Stimulated activated memory B cell treated with anti-CD40 and anti-IgM and Interleukin-4, amounts not matched to agents 10 μg/mL and 1 μg/mL and 100 μg/mL, for 72 hours (primary cell): ENCODE results near the gene MYBPHL.

Source experiments
- ATAC-seq: fragments of 150-1000 bp; cut with Tn5 transposase; 2 replicates; pipeline ENCODE4 v1.10.0; 2021
- H3K27ac Mint-ChIP-seq: one replicate; pipeline ENCODE4 v1.8.0; 2022; ENCODE audit warnings: mild to moderate bottlenecking, mixed read lengths
- H3K27me3 Mint-ChIP-seq: one replicate; pipeline ENCODE4 v1.8.0; 2022; ENCODE audit warnings: mixed read lengths
- H3K36me3 Mint-ChIP-seq: one replicate; pipeline ENCODE4 v1.8.0; 2022; ENCODE audit warnings: mixed read lengths
- H3K4me1 Mint-ChIP-seq: one replicate; pipeline ENCODE4 v1.8.0; 2022; ENCODE audit warnings: mixed read lengths
- H3K4me3 Mint-ChIP-seq: one replicate; pipeline ENCODE4 v1.8.0; 2022; ENCODE audit warnings: mild to moderate bottlenecking, moderate library complexity, mixed read lengths
- H3K9me3 Mint-ChIP-seq: one replicate; pipeline ENCODE4 v1.8.0; 2022; ENCODE audit warnings: mixed read lengths

Gene MYBPHL

GRCh38 chr1:109277434-109278204 is 29.2 kb downstream of the MYBPHL start:
- H3K36me3 Mint-ChIP-seq: no peaks in the 10 kb centered on the region
- H3K4me3 Mint-ChIP-seq: no peak overlapping the region
- H3K9me3 Mint-ChIP-seq: no peaks in the 10 kb centered on the region
- peak; percentile 69 for ATAC-seq
- peaks cover 6% of the 10 kb centered on the region for H3K4me1 Mint-ChIP-seq
- no peak overlapping the region for H3K27ac Mint-ChIP-seq
- peaks cover 27% of the 10 kb centered on the region for H3K27me3 Mint-ChIP-seq

GRCh38 chr1:109275706-109276345 is 31.0 kb downstream of the MYBPHL start:
- no peaks in the 10 kb centered on the region for H3K36me3 Mint-ChIP-seq
- ATAC-seq: no peak
- H3K4me3 Mint-ChIP-seq: no peak overlapping the region
- H3K4me1 Mint-ChIP-seq: peaks cover 6% of the 10 kb centered on the region
- H3K27me3 Mint-ChIP-seq: peaks cover 31% of the 10 kb centered on the region
- no peak overlapping the region for H3K27ac Mint-ChIP-seq
- H3K9me3 Mint-ChIP-seq: no peaks in the 10 kb centered on the region

GRCh38 chr1:109274533-109275476 is 32.0 kb downstream of the MYBPHL start:
- Mint-ChIP-seq H3K4me3 (no peak overlapping the region), H3K27ac (no peak overlapping the region), H3K27me3 (peaks cover 31% of the 10 kb centered on the region), H3K9me3 (no peaks in the 10 kb centered on the region), H3K4me1 (peaks cover 6% of the 10 kb centered on the region), H3K36me3 (no peaks in the 10 kb centered on the region)
- no peak for ATAC-seq

- Mint-ChIP-seq H3K27ac (no peak overlapping the region), H3K4me3 (no peak overlapping the region), H3K9me3 (no peaks in the 10 kb centered on the region), H3K27me3 (peaks cover 31% of the 10 kb centered on the region), H3K36me3 (no peaks in the 10 kb centered on the region), H3K4me1 (peaks cover 6% of the 10 kb centered on the region)
- ATAC-seq: no peak
These were observed 33.1 kb downstream of the MYBPHL start for GRCh38 chr1:109273570-109274288.

- H3K4me1 Mint-ChIP-seq: peaks cover 6% of the 10 kb centered on the region
- peaks cover 31% of the 10 kb centered on the region for H3K27me3 Mint-ChIP-seq
- no peak overlapping the region for H3K27ac Mint-ChIP-seq
- H3K4me3 Mint-ChIP-seq: no peak overlapping the region
- no peaks in the 10 kb centered on the region for H3K36me3 Mint-ChIP-seq
- ATAC-seq: no peak
- H3K9me3 Mint-ChIP-seq: no peaks in the 10 kb centered on the region
These were observed 33.8 kb downstream of the MYBPHL start for GRCh38 chr1:109272831-109273547.

- Mint-ChIP-seq H3K4me3 (no peak overlapping the region), H3K27me3 (peaks cover 31% of the 10 kb centered on the region), H3K36me3 (no peaks in the 10 kb centered on the region), H3K9me3 (no peaks in the 10 kb centered on the region), H3K4me1 (peaks cover 8% of the 10 kb centered on the region), H3K27ac (no peak overlapping the region)
- ATAC-seq: no peak
These were observed 34.6 kb downstream of the MYBPHL start for GRCh38 chr1:109272021-109272799.

- ATAC-seq: no peak
- no peak overlapping the region for H3K4me3 Mint-ChIP-seq
These were observed 35.4 kb downstream of the MYBPHL start for GRCh38 chr1:109271458-109271857.

GRCh38 chr1:109270623-109271317 is 36.0 kb downstream of the MYBPHL start:
- H3K9me3 Mint-ChIP-seq: no peaks in the 10 kb centered on the region
- H3K27me3 Mint-ChIP-seq: peaks cover 31% of the 10 kb centered on the region
- H3K36me3 Mint-ChIP-seq: no peaks in the 10 kb centered on the region
- peaks cover 6% of the 10 kb centered on the region for H3K4me1 Mint-ChIP-seq
- no peak overlapping the region for H3K4me3 Mint-ChIP-seq
- no peak for ATAC-seq
- no peak overlapping the region for H3K27ac Mint-ChIP-seq

More at GRCh38 chr1:109271458-109271857, 35.4 kb downstream of the MYBPHL start:
- H3K9me3 Mint-ChIP-seq: no peaks in the 10 kb centered on the region
- peaks cover 31% of the 10 kb centered on the region for H3K27me3 Mint-ChIP-seq
- no peaks in the 10 kb centered on the region for H3K36me3 Mint-ChIP-seq
- H3K4me1 Mint-ChIP-seq: peaks cover 6% of the 10 kb centered on the region
- H3K27ac Mint-ChIP-seq: no peak overlapping the region

GRCh38 chr1:109269981-109270622 is 36.7 kb downstream of the MYBPHL start:
- no peaks in the 10 kb centered on the region for H3K36me3 Mint-ChIP-seq
- ATAC-seq: no peak
- no peaks in the 10 kb centered on the region for H3K9me3 Mint-ChIP-seq
- H3K4me3 Mint-ChIP-seq: no peak overlapping the region
- peaks cover 25% of the 10 kb centered on the region for H3K27me3 Mint-ChIP-seq
- no peak overlapping the region for H3K27ac Mint-ChIP-seq
- H3K4me1 Mint-ChIP-seq: peaks cover 6% of the 10 kb centered on the region

GRCh38 chr1:109269212-109269980 is 37.4 kb downstream of the MYBPHL start:
- no peak overlapping the region for H3K27ac Mint-ChIP-seq
- H3K36me3 Mint-ChIP-seq: no peaks in the 10 kb centered on the region
- H3K4me3 Mint-ChIP-seq: no peak overlapping the region
- peaks cover 6% of the 10 kb centered on the region for H3K4me1 Mint-ChIP-seq
- H3K27me3 Mint-ChIP-seq: peaks cover 18% of the 10 kb centered on the region
- H3K9me3 Mint-ChIP-seq: no peaks in the 10 kb centered on the region
- no peak for ATAC-seq

- Mint-ChIP-seq H3K36me3 (no peaks in the 10 kb centered on the region), H3K4me3 (no peak overlapping the region), H3K27me3 (peaks cover 15% of the 10 kb centered on the region), H3K4me1 (peaks cover 9% of the 10 kb centered on the region), H3K27ac (no peak overlapping the region), H3K9me3 (no peaks in the 10 kb centered on the region)
- ATAC-seq: peak; percentile 4
These were observed 38.2 kb downstream of the MYBPHL start for GRCh38 chr1:109268431-109269211.
